Measurements from ENCODE around the gene DNAAF3.

Gene DNAAF3

GRCh38 chr19:55158848-55159749 is 7.3 kb downstream of the DNAAF3 start:
- no peaks in the 10 kb centered on the region for H3K36me3 ChIP-seq (ENCODE audit: control insufficient read depth in 2 of 2, insufficient read depth in 1 of 2, low read length in 2 of 2)
- no peak overlapping the region for H3K4me3 ChIP-seq (ENCODE audit: low read depth, low read length)
- ChIA-PET POLR2A (interaction anchor here (0.7 to 2.8 kb wide), 5 partner anchors 12 to 248 kb away, joined by 3 to 19 read pairs (median 3); partner anchors contain the start of genes PPP1R12C and UBE2S), CTCF (interaction anchor here (0.6 to 4.5 kb wide), 30 partner anchors 10 to 770 kb away, joined by 3 to 107 read pairs (median 4); partner anchors contain the start of genes NLRP11 and TNNT1)
- no peak overlapping the region for H3K27ac ChIP-seq (ENCODE audit: extremely low read depth, low read depth, low read length)
- peaks cover 6% of the 10 kb centered on the region for H3K4me1 ChIP-seq (ENCODE audit: control insufficient read depth, insufficient read depth, low read length)
- H3K9me3 ChIP-seq (ENCODE audit: control insufficient read depth, insufficient read depth, low read depth, low read length) = no peaks in the 10 kb centered on the region
- TF ChIP-seq KLF8 (tag by site-specific recombination; IDR thresholded peaks at IDR 0.05) (peak; percentile 68), GLI2 (tag by site-specific recombination; IDR thresholded peaks at IDR 0.05; ENCODE audit: borderline replicate concordance, low read depth) (no peak), ZNF157 (tag by site-specific recombination; IDR thresholded peaks at IDR 0.05) (no peak), ZNF335 (tag by site-specific recombination; conservative IDR thresholded peaks at IDR 0.05) (peak; percentile 47; the same call in 1 of the 2 replicates), ZBTB10 (tag by site-specific recombination; IDR thresholded peaks at IDR 0.05) (peak; percentile 64; the same call in 1 of the 2 replicates), ZXDB (tag by site-specific recombination; IDR thresholded peaks at IDR 0.05) (peak; percentile 61), ZEB2 (tag by site-specific recombination; IDR thresholded peaks at IDR 0.05) (peak; percentile 58), ZNF366 (tag by site-specific recombination; conservative IDR thresholded peaks at IDR 0.05) (peak; percentile 41), ZNF692 (tag by site-specific recombination; IDR thresholded peaks at IDR 0.05) (peak; percentile 96), ZBTB17 (tag by site-specific recombination; IDR thresholded peaks at IDR 0.05) (peak; percentile 28; the same call in 1 of the 2 replicates), ZNF660 (tag by site-specific recombination; IDR thresholded peaks at IDR 0.05) (peak; percentile 50; the same call in 1 of the 2 replicates), SP7 (tag by site-specific recombination; IDR thresholded peaks at IDR 0.05) (peak; percentile 90), ZFHX2 (tag by site-specific recombination; conservative IDR thresholded peaks at IDR 0.05) (0 out of 2 replicates have a peak, but pooled peaks have one; percentile 23), ZNF433 (tag by site-specific recombination; IDR thresholded peaks at IDR 0.05; ENCODE audit: low read depth) (no peak), ZFP41 (tag by site-specific recombination; IDR thresholded peaks at IDR 0.05; ENCODE audit: borderline replicate concordance) (no peak), KLF7 (tag by site-specific recombination; IDR thresholded peaks at IDR 0.05; ENCODE audit: borderline replicate concordance) (0 out of 2 replicates have a peak, but pooled peaks have one; percentile 38), HIC1 (tag by site-specific recombination; IDR thresholded peaks at IDR 0.05) (peak; percentile 89), ZNF449 (tag by site-specific recombination; IDR thresholded peaks at IDR 0.05) (peak; percentile 26; the same call in 1 of the 2 replicates), ZNF202 (tag by site-specific recombination; IDR thresholded peaks at IDR 0.05; ENCODE audit: borderline replicate concordance) (no peak), TSHZ1 (tag by site-specific recombination; IDR thresholded peaks at IDR 0.05; ENCODE audit: borderline replicate concordance) (no peak), SP3 (tag by site-specific recombination; IDR thresholded peaks at IDR 0.05) (peak; percentile 73), ZNF558 (tag by site-specific recombination; IDR thresholded peaks at IDR 0.05) (peak; percentile 74; the same call in 1 of the 2 replicates), ZNF121 (tag by site-specific recombination; IDR thresholded peaks at IDR 0.05) (no peak), ZNF596 (tag by site-specific recombination; IDR thresholded peaks at IDR 0.05) (no peak), IKZF3 (tag by site-specific recombination; IDR thresholded peaks at IDR 0.05) (no peak)

All from HEK293 (cell line).